ENCODE results near the gene TCEA3. TPM values are rescaled to one million over a fixed set of nuclear protein-coding genes. Genes with fewer than 3 reads are reported as not detected.

TCEA3 gene
- total and polyA plus RNA-seq, 2 donors (not counting 3 experiments of a cell fraction or from before 2014, with no cell fraction given) = 1.5 to 3.7 TPM

DNA sequence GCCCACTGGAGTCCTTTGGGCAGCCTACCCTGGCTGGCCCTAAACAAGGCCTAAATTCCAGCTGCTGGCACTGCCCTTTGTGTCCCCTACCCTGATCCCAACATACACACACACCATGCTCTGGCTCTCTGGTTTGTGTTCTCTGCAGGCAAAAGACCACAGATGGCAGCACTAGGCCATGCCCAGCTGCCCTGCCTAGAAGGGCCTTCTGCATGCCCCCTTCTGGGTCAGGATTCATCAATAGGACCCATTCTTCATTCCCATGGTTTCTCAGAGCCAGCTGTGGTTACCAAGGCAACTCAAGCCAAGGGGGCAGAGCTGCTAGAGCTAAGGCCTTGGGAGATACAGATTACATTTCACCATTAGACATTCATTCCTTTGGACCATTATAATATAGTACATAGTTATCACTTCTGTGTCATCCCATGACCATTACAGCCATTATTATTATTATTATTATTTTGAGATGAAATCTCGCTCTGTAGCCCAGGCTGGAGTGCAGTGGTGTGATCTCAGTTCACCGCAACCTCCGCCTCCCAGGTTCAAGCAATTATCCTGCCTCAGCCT, 42.0 kb upstream of the TCEA3 start:
- TF ChIP-seq FOS (IDR thresholded peaks at IDR 0.05; ENCODE audit: borderline replicate concordance, insufficient read depth, low read length) (no peak), JUN (IDR thresholded peaks at IDR 0.05; ENCODE audit: borderline replicate concordance, insufficient read depth, insufficient read length, low read depth) (no peak), POLR2AphosphoS5 (IDR thresholded peaks at IDR 0.05; ENCODE audit: insufficient read depth, low read depth, low read length) (no peak), CTCF (IDR thresholded peaks at IDR 0.05; ENCODE audit: extremely low read depth in 1 of 2, insufficient read depth in 1 of 2, low read depth in 1 of 2, low read length in 2 of 2) (no peak), MYC (IDR thresholded peaks at IDR 0.05; ENCODE audit: low read depth, low read length) (no peak), EZH2 (IDR thresholded peaks at IDR 0.05; ENCODE audit: borderline replicate concordance, low read depth, low read length, severe bottlenecking) (no peak), GATA2 (IDR thresholded peaks at IDR 0.05; ENCODE audit: insufficient read depth, insufficient read length, low read depth, low read length) (no peak), MAX (IDR thresholded peaks at IDR 0.05; ENCODE audit: insufficient read depth, insufficient read length) (no peak), POLR2A (IDR thresholded peaks at IDR 0.05; ENCODE audit: low read depth, low read length) (no peak)
- Histone ChIP-seq H3K36me3 (ENCODE audit: control insufficient read depth in 2 of 2, extremely low read depth in 1 of 2, insufficient read depth in 2 of 2, low read length in 2 of 2) (no peaks in the 10 kb centered on the region), H3K4me1 (ENCODE audit: control insufficient read depth, extremely low read depth, insufficient read depth, low read length) (peaks cover 13% of the 10 kb centered on the region), H3K79me2 (ENCODE audit: control insufficient read depth, insufficient read depth, low read length) (no peaks in the 10 kb centered on the region), H3K4me2 (ENCODE audit: insufficient read depth, low read length) (no peak overlapping the region), H3K4me3 (replicated peaks in 1 of 3; ENCODE audit: insufficient read depth in 1 of 3, low read depth in 1 of 3, low read length in 3 of 3) (no peak overlapping the region), H3K9ac (replicated peaks; ENCODE audit: extremely low read depth, insufficient read depth, low read length) (no peak overlapping the region), H2AFZ (ENCODE audit: low read depth, low read length) (no peak overlapping the region), H4K20me1 (replicated peaks; ENCODE audit: control insufficient read depth, extremely low read depth, insufficient read depth, low read length) (no peaks in the 10 kb centered on the region), H3K9me3 (replicated peaks; ENCODE audit: control insufficient read depth, insufficient read depth, low read length) (no peaks in the 10 kb centered on the region), H3K9me1 (replicated peaks; ENCODE audit: control insufficient read depth, extremely low read depth, insufficient read depth, low read length) (no peaks in the 10 kb centered on the region), H3K27ac (ENCODE audit: insufficient read depth, low read depth, low read length) (no peak overlapping the region), H3K27me3 (ENCODE audit: control insufficient read depth in 2 of 2, insufficient read depth in 2 of 2, low read length in 2 of 2) (peaks cover 0 to 3% of the 10 kb centered on the region in 2 experiments)
- dilution Hi-C loops (cut with MboI; ENCODE audit: extremely low pct_ligation_motif_present, low sequenced_read_pairs) = no loop called here
- no TSS peak for BruUV-seq (replicated peaks)
- FAIRE-seq (no peak), DNase-seq (ENCODE audit: low read depth, low spot score) (no peak)
- ChIA-PET POLR2A (no interaction called here), CTCF (interaction anchor here (1.8 to 2.7 kb wide), 2 partner anchors 9 to 31 kb away, joined by 7 to 9 read pairs; no protein-coding TSS in a partner anchor)
- intact Hi-C loops (cut with micrococcal nuclease) = no loop called here
